ENCODE results near the gene RCN1.

RCN1 gene

GRCh38 chr11:32072872-32073643, 17.8 kb upstream of the RCN1 start:
- CTCF ChIA-PET: interaction anchor here (1.0 to 5.1 kb wide), 7 partner anchors 10 to 103 kb away, joined by 3 to 22 read pairs (median 5); no protein-coding TSS in a partner anchor
- DNase-seq (ENCODE audit: extremely low spot score): no peak
- TF ChIP-seq CTCF (IDR thresholded peaks at IDR 0.05; ENCODE audit: control extremely low read depth, extremely low read depth, low read depth, missing control alignments): no peak
- POLR2A ChIA-PET: no interaction called here

DNA sequence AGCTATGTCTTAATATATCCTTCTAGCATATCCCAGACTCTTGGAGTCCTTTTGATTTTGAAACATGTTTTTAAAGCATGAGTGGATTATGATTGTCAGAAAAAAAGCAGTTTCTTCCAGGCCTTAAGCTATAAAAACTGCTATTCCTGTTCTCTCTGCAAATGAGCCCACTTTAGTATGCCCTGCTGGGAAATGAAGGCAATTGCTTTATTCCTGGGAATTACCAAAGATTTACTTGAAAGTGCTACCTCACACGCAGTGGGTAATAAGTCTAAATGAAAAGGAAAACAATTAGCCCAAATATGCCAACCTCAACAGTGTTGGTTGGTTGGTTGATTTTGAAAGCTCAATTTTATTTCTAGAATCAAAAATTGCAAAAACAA, 17.2 kb upstream of the RCN1 start:
- CTCF ChIA-PET: interaction anchor here (1.4 to 5.1 kb wide), 6 partner anchors 9 to 102 kb away, joined by 4 to 22 read pairs (median 6); no protein-coding TSS in a partner anchor
- DNase-seq (ENCODE audit: extremely low spot score): no peak
- POLR2A ChIA-PET: no interaction called here
- no peak for TF ChIP-seq CTCF (IDR thresholded peaks at IDR 0.05; ENCODE audit: control extremely low read depth, extremely low read depth, low read depth, missing control alignments)

DNA sequence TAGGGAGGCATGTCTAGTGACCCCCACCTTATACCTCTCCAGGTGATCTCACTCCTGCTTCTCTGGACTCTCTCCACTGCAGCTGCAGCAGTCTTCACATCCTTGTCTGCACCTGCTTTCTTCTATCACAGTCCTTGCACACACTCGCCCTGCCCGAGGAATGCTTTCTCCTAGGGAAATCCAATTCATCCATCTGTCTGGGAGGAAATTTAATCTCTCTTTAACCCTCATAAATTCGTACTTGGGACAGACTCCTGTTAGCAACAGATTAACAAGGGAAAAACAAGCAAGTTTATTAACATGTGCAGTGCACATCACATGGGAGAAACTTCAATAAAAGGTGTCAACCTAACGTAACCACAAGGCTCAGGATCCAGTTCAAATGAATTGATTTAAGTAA, 11.3 kb upstream of the RCN1 start:
- no peak for DNase-seq (ENCODE audit: extremely low spot score)
- ChIA-PET POLR2A (no interaction called here), CTCF (no interaction called here)
- TF ChIP-seq CTCF (IDR thresholded peaks at IDR 0.05; ENCODE audit: control extremely low read depth, extremely low read depth, low read depth, missing control alignments): no peak

DNA sequence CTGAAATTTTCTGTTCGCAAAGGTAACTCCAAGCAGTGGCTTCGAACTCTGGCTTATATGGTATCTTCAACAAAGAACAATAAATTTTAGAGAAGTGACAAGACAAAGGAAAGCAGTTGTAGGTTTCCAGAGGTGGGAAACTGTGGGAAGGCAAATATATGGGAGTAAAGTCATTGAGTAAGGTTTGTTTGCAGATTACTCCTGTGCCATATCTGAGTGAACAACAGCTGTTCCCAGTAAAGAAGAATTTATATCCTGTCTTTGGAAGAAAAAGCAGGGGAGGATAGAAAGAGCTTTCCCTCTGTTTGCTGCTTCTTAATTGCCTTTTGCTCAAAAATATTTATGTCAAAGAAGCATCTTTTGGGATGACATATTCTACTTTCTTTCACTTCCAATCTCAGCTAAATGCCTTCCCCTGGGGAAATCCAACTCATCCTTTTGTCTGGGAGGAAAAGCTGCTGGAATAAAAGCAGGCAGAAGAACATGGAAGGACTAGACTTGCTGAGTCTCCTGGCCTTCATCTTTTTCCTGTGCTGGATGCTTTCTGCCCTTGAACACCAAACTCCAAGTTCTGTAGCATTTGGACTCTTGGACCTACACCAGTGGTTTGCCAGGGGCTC, 10.4 kb upstream of the RCN1 start:
- POLR2A ChIA-PET: no interaction called here

GRCh38 chr11:32081129-32081641, 9.7 kb upstream of the RCN1 start:
- DNase-seq (ENCODE audit: extremely low spot score): no peak
- TF ChIP-seq CTCF (IDR thresholded peaks at IDR 0.05; ENCODE audit: control extremely low read depth, extremely low read depth, low read depth, missing control alignments): no peak
- POLR2A ChIA-PET: no interaction called here
- CTCF ChIA-PET: interaction anchor here (1.6 to 4.8 kb wide), 3 partner anchors 9 to 94 kb away, joined by 5 to 22 read pairs (median 6); no protein-coding TSS in a partner anchor

More for the DNA sequence above, 10.4 kb upstream of the RCN1 start:
- no peak for TF ChIP-seq CTCF (IDR thresholded peaks at IDR 0.05; ENCODE audit: control extremely low read depth, extremely low read depth, low read depth, missing control alignments)
- CTCF ChIA-PET: interaction anchor here (2.3 to 4.8 kb wide), 2 partner anchors 8 to 95 kb away, joined by 6 to 22 read pairs; no protein-coding TSS in a partner anchor
- DNase-seq (ENCODE audit: extremely low spot score): no peak

GRCh38 chr11:32081901-32082300, 9.0 kb upstream of the RCN1 start:
- ChIA-PET POLR2A (no interaction called here), CTCF (interaction anchor here (1.6 to 4.8 kb wide), 3 partner anchors 10 to 94 kb away, joined by 5 to 22 read pairs (median 6); no protein-coding TSS in a partner anchor)
- TF ChIP-seq CTCF (IDR thresholded peaks at IDR 0.05; ENCODE audit: control extremely low read depth, extremely low read depth, low read depth, missing control alignments): no peak
- DNase-seq (ENCODE audit: extremely low spot score): no peak
